ENCODE measurements around the gene TMEM255A.

The TMEM255A gene

GRCh38 chrX:120315776-120316175, 4.5 kb upstream of the TMEM255A start:
- H3K27ac Mint-ChIP-seq = no peak overlapping the region
- no peaks in the 10 kb centered on the region for H3K36me3 Mint-ChIP-seq
- H3K9me3 Mint-ChIP-seq = no peaks in the 10 kb centered on the region
- peaks cover 11% of the 10 kb centered on the region for H3K27me3 Mint-ChIP-seq
- no peak overlapping the region for H3K4me3 Mint-ChIP-seq
- H3K4me1 Mint-ChIP-seq = no peaks in the 10 kb centered on the region

- Mint-ChIP-seq H3K4me1 (peaks cover 8% of the 10 kb centered on the region), H3K27me3 (peaks cover 21% of the 10 kb centered on the region), H3K36me3 (no peaks in the 10 kb centered on the region), H3K4me3 (no peak overlapping the region), H3K9me3 (no peaks in the 10 kb centered on the region), H3K27ac (no peak overlapping the region)
Measured at GRCh38 chrX:120311727-120312063, 434 bp upstream of the TMEM255A start.

- H3K27me3 Mint-ChIP-seq = peaks cover 18% of the 10 kb centered on the region
- peak overlapping the region; percentile 92 for H3K4me3 Mint-ChIP-seq
- no peak overlapping the region for H3K27ac Mint-ChIP-seq
- no peaks in the 10 kb centered on the region for H3K36me3 Mint-ChIP-seq
- peaks cover 8% of the 10 kb centered on the region for H3K4me1 Mint-ChIP-seq
- H3K9me3 Mint-ChIP-seq = no peaks in the 10 kb centered on the region
Measured at GRCh38 chrX:120309873-120310705, 1.2 kb downstream of the TMEM255A start.

DNA sequence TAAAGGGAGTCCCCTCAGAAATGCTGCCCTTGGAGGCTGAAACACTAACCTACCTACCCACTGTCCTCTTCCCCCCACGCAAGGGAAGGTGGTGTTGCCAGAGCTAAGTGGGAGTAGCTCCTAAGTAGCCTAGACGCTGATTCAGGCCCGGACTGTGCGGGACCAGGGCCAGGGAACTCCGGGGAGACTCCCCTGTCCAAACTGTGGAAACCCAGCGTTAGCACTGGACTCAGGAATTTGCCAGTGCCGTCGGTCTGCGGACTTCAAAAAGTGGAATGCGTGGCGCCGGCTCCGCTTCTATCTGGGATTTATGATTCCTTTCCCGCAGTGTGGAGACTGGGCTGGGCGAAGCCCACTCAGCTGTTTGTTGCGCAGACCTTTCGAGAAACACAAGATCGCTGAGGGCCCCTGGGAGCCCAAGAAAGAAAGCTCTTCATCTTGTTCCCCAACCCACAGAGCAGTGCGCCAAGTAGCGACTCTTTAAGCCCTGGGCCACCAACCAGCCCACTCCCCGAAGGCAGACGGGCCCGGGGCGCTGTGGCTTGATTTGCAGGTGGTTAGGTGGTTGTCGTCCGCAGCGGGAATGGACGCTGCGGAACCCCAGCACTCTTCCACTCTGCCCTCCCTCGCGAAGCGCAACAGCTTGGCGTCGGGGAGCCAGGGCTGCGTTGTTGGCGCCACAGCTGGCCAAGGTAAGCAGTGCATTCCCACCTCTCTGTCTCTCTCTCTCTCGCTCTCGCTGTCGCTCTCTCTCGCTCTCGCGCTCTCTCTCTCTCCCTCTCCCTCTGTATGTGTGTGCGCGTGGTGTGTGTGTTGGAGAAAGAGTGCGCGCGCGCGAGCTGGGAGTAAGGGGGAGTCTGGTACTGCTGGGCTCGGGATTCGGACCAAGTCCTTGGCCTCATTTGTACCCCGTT, 2.0 kb downstream of the TMEM255A start:
- Mint-ChIP-seq H3K27me3 (peaks cover 18% of the 10 kb centered on the region), H3K4me1 (peaks cover 8% of the 10 kb centered on the region), H3K36me3 (no peaks in the 10 kb centered on the region), H3K27ac (peak overlapping the region; percentile 87), H3K4me3 (peak overlapping the region; percentile 92), H3K9me3 (no peaks in the 10 kb centered on the region)

DNA sequence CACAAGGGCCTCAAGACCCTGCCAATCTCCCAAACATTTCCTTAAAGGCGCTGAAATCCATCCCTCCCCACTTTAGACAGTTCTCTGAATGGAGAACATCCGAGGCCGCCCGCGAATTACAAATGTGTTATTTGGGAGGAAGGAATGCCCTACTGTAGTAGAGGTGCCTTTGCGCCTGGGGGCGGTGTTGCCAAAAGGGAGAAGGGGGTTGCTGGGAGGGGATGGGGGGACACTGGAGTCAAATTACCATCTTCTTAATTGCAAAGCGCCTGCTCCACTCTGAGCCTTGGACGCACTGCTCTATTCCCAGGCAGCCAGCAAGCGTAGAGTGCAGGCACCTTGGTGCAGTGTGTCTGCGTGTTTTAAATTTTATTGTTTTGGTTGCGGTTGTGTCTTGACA, 2.7 kb downstream of the TMEM255A start:
- Mint-ChIP-seq H3K27ac (no peak overlapping the region), H3K4me1 (peaks cover 8% of the 10 kb centered on the region), H3K4me3 (no peak overlapping the region), H3K27me3 (peaks cover 18% of the 10 kb centered on the region), H3K36me3 (no peaks in the 10 kb centered on the region), H3K9me3 (no peaks in the 10 kb centered on the region)

- H3K4me1 Mint-ChIP-seq = peaks cover 21% of the 10 kb centered on the region
- no peaks in the 10 kb centered on the region for H3K36me3 Mint-ChIP-seq
Measured at GRCh38 chrX:120306630-120307029, 4.6 kb downstream of the TMEM255A start.

GRCh38 chrX:120305531-120306141, 5.6 kb downstream of the TMEM255A start:
- peaks cover 21% of the 10 kb centered on the region for H3K4me1 Mint-ChIP-seq
- peaks cover 15% of the 10 kb centered on the region for H3K27me3 Mint-ChIP-seq
- H3K4me3 Mint-ChIP-seq = no peak overlapping the region
- no peaks in the 10 kb centered on the region for H3K9me3 Mint-ChIP-seq
- no peak overlapping the region for H3K27ac Mint-ChIP-seq
- no peaks in the 10 kb centered on the region for H3K36me3 Mint-ChIP-seq

More at GRCh38 chrX:120306630-120307029, 4.6 kb downstream of the TMEM255A start:
- no peak overlapping the region for H3K4me3 Mint-ChIP-seq
- peaks cover 15% of the 10 kb centered on the region for H3K27me3 Mint-ChIP-seq
- H3K9me3 Mint-ChIP-seq = no peaks in the 10 kb centered on the region
- no peak overlapping the region for H3K27ac Mint-ChIP-seq

DNA sequence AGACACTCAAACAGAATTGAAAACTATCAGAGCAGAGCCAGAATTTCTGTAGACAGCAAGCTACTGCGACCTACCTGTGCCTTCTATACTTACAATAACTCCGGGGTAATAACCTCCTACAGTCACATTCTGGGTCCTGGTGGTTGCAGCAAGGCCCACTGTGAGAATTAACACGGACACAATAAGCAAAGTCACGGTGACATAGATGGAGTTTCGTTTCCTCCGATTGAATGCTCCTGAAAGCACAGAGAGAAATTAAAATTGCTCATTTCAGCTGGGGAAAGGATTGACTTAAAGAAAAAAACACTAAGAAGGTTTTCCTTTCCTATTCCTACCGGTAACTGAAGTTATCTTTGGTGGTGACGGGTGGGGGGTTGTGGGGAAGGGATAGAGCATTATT, 7.0 kb downstream of the TMEM255A start:
- H3K9me3 Mint-ChIP-seq = no peaks in the 10 kb centered on the region
- no peak overlapping the region for H3K4me3 Mint-ChIP-seq
- no peaks in the 10 kb centered on the region for H3K36me3 Mint-ChIP-seq
- H3K4me1 Mint-ChIP-seq = peaks cover 14% of the 10 kb centered on the region
- peaks cover 8% of the 10 kb centered on the region for H3K27me3 Mint-ChIP-seq
- H3K27ac Mint-ChIP-seq = no peak overlapping the region

DNA sequence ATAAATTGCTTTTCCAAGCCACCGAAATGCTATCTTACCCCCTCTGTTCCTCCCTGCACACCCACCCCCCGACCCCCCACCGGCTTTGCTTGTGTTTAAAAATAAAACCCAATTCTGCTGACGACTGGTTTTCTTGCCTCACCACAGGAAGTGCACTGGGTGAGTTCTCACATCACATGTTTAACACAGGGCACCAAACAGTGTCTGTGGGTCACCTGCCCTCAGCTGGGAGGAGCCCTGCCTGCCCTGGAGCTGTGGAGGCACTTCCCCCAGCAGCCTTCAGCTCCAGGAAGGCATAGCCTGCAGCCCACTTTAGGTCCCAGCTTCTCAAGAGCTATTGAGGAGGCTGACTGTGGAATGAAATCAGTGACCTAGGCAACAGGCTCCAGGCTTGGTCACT, 8.8 kb downstream of the TMEM255A start:
- no peaks in the 10 kb centered on the region for H3K36me3 Mint-ChIP-seq
- no peaks in the 10 kb centered on the region for H3K9me3 Mint-ChIP-seq
- peaks cover 13% of the 10 kb centered on the region for H3K4me1 Mint-ChIP-seq
- H3K4me3 Mint-ChIP-seq = peak overlapping the region; percentile 33
- peaks cover 1% of the 10 kb centered on the region for H3K27me3 Mint-ChIP-seq
- H3K27ac Mint-ChIP-seq = no peak overlapping the region

DNA sequence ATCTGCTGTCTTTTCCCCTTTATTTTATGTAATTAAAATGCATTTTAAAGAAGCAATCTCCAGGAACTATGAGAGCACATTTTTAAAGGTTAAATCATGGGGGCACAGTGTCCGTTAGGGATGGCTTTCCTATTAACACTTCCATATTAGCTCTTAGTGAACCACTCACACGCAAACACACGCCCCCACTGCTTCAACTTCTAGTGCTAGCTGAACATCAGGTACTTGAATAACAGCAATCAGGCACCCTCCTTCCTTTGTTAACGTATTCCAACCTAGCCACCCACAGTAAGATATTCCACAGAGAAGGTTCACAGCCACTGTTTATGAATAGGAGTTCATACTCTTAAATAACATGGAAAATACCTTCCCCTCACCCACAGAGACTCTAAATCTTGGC, 9.3 kb downstream of the TMEM255A start:
- H3K9me3 Mint-ChIP-seq = no peaks in the 10 kb centered on the region
- H3K4me3 Mint-ChIP-seq = peak overlapping the region; percentile 33
- H3K27me3 Mint-ChIP-seq = peaks cover under 1% of the 10 kb centered on the region
- H3K36me3 Mint-ChIP-seq = no peaks in the 10 kb centered on the region
- no peak overlapping the region for H3K27ac Mint-ChIP-seq
- peaks cover 13% of the 10 kb centered on the region for H3K4me1 Mint-ChIP-seq

GRCh38 chrX:120301497-120301896, 9.8 kb downstream of the TMEM255A start:
- no peaks in the 10 kb centered on the region for H3K27me3 Mint-ChIP-seq
- H3K36me3 Mint-ChIP-seq = no peaks in the 10 kb centered on the region
- H3K4me3 Mint-ChIP-seq = no peak overlapping the region
- H3K4me1 Mint-ChIP-seq = peaks cover 13% of the 10 kb centered on the region
- no peak overlapping the region for H3K27ac Mint-ChIP-seq
- no peaks in the 10 kb centered on the region for H3K9me3 Mint-ChIP-seq

DNA sequence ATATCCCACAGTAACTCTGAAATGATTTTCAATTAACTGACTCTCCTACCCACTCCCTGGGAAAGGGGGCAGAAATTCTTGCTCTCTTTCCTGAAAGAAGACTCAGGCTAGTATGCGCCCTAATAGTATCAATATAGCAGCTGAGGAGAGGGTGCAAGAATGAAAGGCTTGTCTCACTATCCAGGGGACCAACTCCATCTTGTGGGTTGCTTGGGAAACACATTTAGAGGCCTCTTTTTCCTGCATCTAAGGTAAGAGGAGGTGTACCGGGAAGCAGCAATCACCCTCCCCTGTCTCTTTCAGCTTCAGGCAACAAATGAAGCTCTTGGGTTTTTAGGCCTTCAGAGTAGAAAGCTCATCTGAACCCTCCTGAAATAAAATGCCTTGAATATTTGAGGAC, 11.3 kb downstream of the TMEM255A start:
- Mint-ChIP-seq H3K9me3 (no peaks in the 10 kb centered on the region), H3K36me3 (no peaks in the 10 kb centered on the region), H3K27me3 (no peaks in the 10 kb centered on the region), H3K4me3 (no peak overlapping the region), H3K4me1 (peaks cover 17% of the 10 kb centered on the region), H3K27ac (no peak overlapping the region)

- Mint-ChIP-seq H3K27me3 (no peaks in the 10 kb centered on the region), H3K4me3 (no peak overlapping the region), H3K27ac (no peak overlapping the region)
Measured at GRCh38 chrX:120297923-120298322, 13.3 kb downstream of the TMEM255A start.

DNA sequence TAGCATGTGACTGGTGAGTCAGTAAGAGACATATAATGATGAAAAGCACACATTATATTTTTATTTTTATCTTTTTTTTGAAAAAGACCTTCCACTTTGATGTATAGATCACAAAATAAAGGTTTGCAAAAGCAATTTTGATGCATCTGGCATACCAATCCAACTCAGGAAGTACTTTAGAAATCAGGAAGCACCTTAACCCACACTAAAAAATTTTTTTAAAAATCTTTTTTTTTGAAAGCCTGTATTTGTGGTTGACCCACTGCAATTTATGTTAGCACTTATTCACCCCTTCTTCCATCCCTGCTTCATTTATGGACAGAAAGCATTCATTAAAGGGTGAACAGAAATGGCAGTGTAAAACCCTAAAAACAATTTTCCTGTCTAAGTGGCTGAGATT, 16.6 kb downstream of the TMEM255A start:
- Mint-ChIP-seq H3K9me3 (no peaks in the 10 kb centered on the region), H3K27ac (no peak overlapping the region), H3K4me1 (peaks cover 6% of the 10 kb centered on the region), H3K36me3 (no peaks in the 10 kb centered on the region), H3K4me3 (no peak overlapping the region), H3K27me3 (no peaks in the 10 kb centered on the region)

More at GRCh38 chrX:120297923-120298322, 13.3 kb downstream of the TMEM255A start:
- H3K4me1 Mint-ChIP-seq = peaks cover 18% of the 10 kb centered on the region
- H3K36me3 Mint-ChIP-seq = no peaks in the 10 kb centered on the region
- no peaks in the 10 kb centered on the region for H3K9me3 Mint-ChIP-seq

- H3K27ac Mint-ChIP-seq = no peak overlapping the region
- H3K27me3 Mint-ChIP-seq = no peaks in the 10 kb centered on the region
- peaks cover 6% of the 10 kb centered on the region for H3K4me1 Mint-ChIP-seq
- H3K9me3 Mint-ChIP-seq = no peaks in the 10 kb centered on the region
- H3K36me3 Mint-ChIP-seq = no peaks in the 10 kb centered on the region
- no peak overlapping the region for H3K4me3 Mint-ChIP-seq
Measured at GRCh38 chrX:120293015-120293414, 18.2 kb downstream of the TMEM255A start.

GRCh38 chrX:120291211-120291610, 20.1 kb downstream of the TMEM255A start:
- no peaks in the 10 kb centered on the region for H3K9me3 Mint-ChIP-seq
- peaks cover 6% of the 10 kb centered on the region for H3K4me1 Mint-ChIP-seq
- no peaks in the 10 kb centered on the region for H3K36me3 Mint-ChIP-seq
- no peaks in the 10 kb centered on the region for H3K27me3 Mint-ChIP-seq
- no peak overlapping the region for H3K27ac Mint-ChIP-seq
- no peak overlapping the region for H3K4me3 Mint-ChIP-seq

Data from activated naive CD4-positive, alpha-beta T cell treated with anti-CD3 and anti-CD28 coated beads, Interleukin-2, amount 50 U/mL, for 24 hours (primary cell).